Neural cell (in vitro differentiated cells): Measurements from ENCODE around the gene HMGXB4. TPM values are rescaled to one million over a fixed set of nuclear protein-coding genes. Genes with fewer than 3 reads are reported as not detected.

Source experiments
- H2AFZ ChIP-seq: fragments of 200-600, 300-800 bp; sonication (generic), shearing (Covaris generic); 2 replicates; pipeline ENCODE4 v1.6.0; 2014; ENCODE audit warnings: low read depth, mild to moderate bottlenecking, antibody characterized with exemption, low read length, moderate library complexity
- H3F3A ChIP-seq: fragments of 200-600 bp; shearing (Covaris generic); 2 replicates; pipeline ENCODE4 v1.6.1; 2016; ENCODE audit warnings: mild to moderate bottlenecking, moderate library complexity, mixed read lengths, antibody characterized with exemption, low read length; ENCODE audit not compliant: insufficient read depth, poor library complexity, severe bottlenecking
- H3K27ac ChIP-seq: fragments of 200-600, 300-800 bp; sonication (generic), shearing (Covaris generic); 2 replicates; pipeline ENCODE4 v1.5.1; 2014; ENCODE audit warnings: mild to moderate bottlenecking, low read length, moderate library complexity
- H3K27me3 ChIP-seq: fragments of 300-800, 200-600 bp; sonication (generic), shearing (Covaris generic); 2 replicates; pipeline ENCODE4 v1.6.0; 2014; ENCODE audit warnings: mild to moderate bottlenecking, low read depth, low read length, moderate library complexity; ENCODE audit not compliant: insufficient read depth
- H3K36me3 ChIP-seq: fragments of 300-800, 200-600 bp; sonication (generic), shearing (Covaris generic); 2 replicates; pipeline ENCODE4 v1.5.1; 2014; ENCODE audit warnings: mild to moderate bottlenecking, antibody characterized with exemption, low read length, moderate library complexity; ENCODE audit not compliant: insufficient read depth
- H3K4me2 ChIP-seq: fragments of 300-800, 200-600 bp; sonication (generic), shearing (Covaris generic); 2 replicates; pipeline ENCODE4 v1.6.0; 2014; ENCODE audit warnings: mild to moderate bottlenecking, low read length
- H3K4me3 ChIP-seq: fragments of 300-800, 200-600 bp; sonication (generic), shearing (Covaris generic); 2 replicates; pipeline ENCODE4 v1.5.1; 2014; ENCODE audit warnings: mild to moderate bottlenecking, low read length, moderate library complexity
- H3K79me2 ChIP-seq: fragments of 200-600 bp; shearing (Covaris generic); replicated peaks from 2 replicates; pipeline ENCODE4 v1.6.0; 2014; ENCODE audit warnings: mild to moderate bottlenecking, low read length, moderate library complexity; ENCODE audit not compliant: insufficient read depth
- H3K9ac ChIP-seq: fragments of 300-800, 200-600 bp; sonication (generic), shearing (Covaris generic); 2 replicates; pipeline ENCODE4 v1.6.1; 2016; ENCODE audit warnings: mild to moderate bottlenecking, low read length, mixed read lengths
- H3K9me2 ChIP-seq: fragments of 200-600 bp; shearing (Covaris generic); 2 replicates; pipeline ENCODE4 v1.6.1; 2016; ENCODE audit warnings: mild to moderate bottlenecking, low read length, mixed read lengths; ENCODE audit not compliant: insufficient read depth
- H3K9me3 ChIP-seq: fragments of 200-600, 300-800 bp; sonication (generic), shearing (Covaris generic); 2 replicates; pipeline ENCODE4 v1.6.1; 2016; ENCODE audit warnings: mild to moderate bottlenecking, mixed run types, low read length, moderate library complexity, mixed read lengths
- H4K20me1 ChIP-seq: fragments of 200-600 bp; shearing (Covaris generic); 2 replicates; pipeline ENCODE4 v1.6.1; 2016; ENCODE audit warnings: mild to moderate bottlenecking, mixed run types; ENCODE audit not compliant: insufficient read depth
- CTCF ChIP-seq: fragments of 450-650 bp; IDR thresholded peaks from 2 replicates; pipeline ENCODE4 v1.5.1; 2014; ENCODE audit warnings: antibody characterized with exemption, mild to moderate bottlenecking, moderate library complexity; ENCODE audit not compliant: poor library complexity, severe bottlenecking
- EP300 ChIP-seq: fragments of 450-650 bp; conservative IDR thresholded peaks from 2 replicates; pipeline ENCODE4 v1.6.1; 2014; ENCODE audit warnings: antibody characterized with exemption, mild to moderate bottlenecking, moderate library complexity; ENCODE audit not compliant: poor library complexity, severe bottlenecking
- EZH2 ChIP-seq: fragments of 200-600, 300-800 bp; shearing (Covaris generic), sonication (generic); IDR thresholded peaks from 2 replicates; pipeline ENCODE4 v1.6.1; 2014; ENCODE audit warnings: antibody characterized with exemption, low read length, borderline replicate concordance, mild to moderate bottlenecking; ENCODE audit not compliant: insufficient read depth, poor library complexity, severe bottlenecking
- MXI1 ChIP-seq: fragments of 450-650 bp; conservative IDR thresholded peaks from 2 replicates; pipeline ENCODE4 v1.6.1; 2014; ENCODE audit warnings: antibody characterized with exemption, mild to moderate bottlenecking; ENCODE audit not compliant: poor library complexity, severe bottlenecking
- POLR2AphosphoS5 ChIP-seq: IDR thresholded peaks from 2 replicates; pipeline ENCODE4 v1.6.1; 2012
- RAD21 ChIP-seq: fragments of 450-650 bp; conservative IDR thresholded peaks from 2 replicates; pipeline ENCODE4 v1.6.1; 2014; ENCODE audit warnings: antibody characterized with exemption, mild to moderate bottlenecking, moderate library complexity
- REST ChIP-seq: IDR thresholded peaks from 2 replicates; pipeline ENCODE4 v1.6.1; 2012; ENCODE audit warnings: borderline replicate concordance
- SMC3 ChIP-seq: fragments of 450-650 bp; conservative IDR thresholded peaks from 2 replicates; pipeline ENCODE4 v1.6.1; 2014; ENCODE audit warnings: antibody characterized with exemption, mild to moderate bottlenecking, moderate library complexity; ENCODE audit not compliant: poor library complexity
- TAF1 ChIP-seq: IDR thresholded peaks from 2 replicates; pipeline ENCODE4 v1.6.1; 2012; ENCODE audit warnings: low read depth
- polyA plus RNA-seq: library from polyadenylated mRNA; depleted of rRNA; stranded (reverse); fragments of >200 nt; gene quantifications from 2 replicates; pipeline ENCODE4 v1.2.3, GENCODE V29; 2014

The HMGXB4 gene
- polyA plus RNA-seq, 1 donor from 2014 or later: 20.0 TPM

DNA sequence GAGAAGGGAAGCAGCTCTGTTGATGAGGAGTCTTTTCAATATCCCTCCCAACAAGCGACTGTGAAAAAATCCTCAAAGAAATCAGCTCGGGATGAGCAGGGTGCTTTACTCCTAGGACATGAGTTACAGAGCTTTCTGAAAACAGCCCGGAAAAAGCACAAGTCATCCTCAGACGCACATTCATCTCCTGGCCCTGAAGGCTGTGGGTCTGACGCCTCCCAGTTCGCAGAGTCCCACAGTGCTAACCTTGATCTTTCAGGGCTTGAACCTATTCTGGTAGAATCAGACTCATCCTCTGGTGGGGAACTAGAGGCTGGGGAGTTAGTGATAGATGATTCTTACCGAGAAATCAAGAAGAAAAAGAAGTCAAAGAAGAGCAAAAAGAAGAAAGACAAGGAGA, 7.7 kb downstream of the HMGXB4 start:
- Histone ChIP-seq H3F3A (no peaks in the 10 kb centered on the region), H4K20me1 (no peaks in the 10 kb centered on the region), H3K79me2 (peaks cover 8% of the 10 kb centered on the region), H3K27ac (no peak overlapping the region), H3K9ac (no peak overlapping the region), H3K36me3 (peaks cover 11% of the 10 kb centered on the region), H2AFZ (no peak overlapping the region), H3K4me2 (no peak overlapping the region), H3K27me3 (no peaks in the 10 kb centered on the region), H3K4me3 (no peak overlapping the region), H3K9me3 (no peaks in the 10 kb centered on the region), H3K9me2 (no peaks in the 10 kb centered on the region)
- TF ChIP-seq REST: no peak

DNA sequence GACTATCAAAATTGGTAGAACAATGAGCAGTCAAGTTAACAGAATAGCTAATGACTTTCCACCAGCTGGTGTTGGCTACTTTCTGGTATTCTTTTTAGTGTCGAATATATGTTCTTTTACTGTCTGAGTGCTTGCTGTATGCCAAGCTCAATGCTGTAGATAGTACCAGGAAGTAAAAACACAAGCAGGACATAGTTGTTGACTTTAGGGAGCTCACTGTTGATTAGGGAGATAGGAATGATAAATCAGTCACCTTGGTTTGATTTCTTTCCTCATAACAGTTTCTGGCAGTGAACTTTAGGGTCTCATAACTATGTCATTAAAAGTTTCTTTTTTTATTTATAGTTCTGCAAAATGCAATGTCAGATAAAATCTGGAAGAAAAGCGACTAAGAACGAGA, 9.0 kb downstream of the HMGXB4 start:
- Histone ChIP-seq H3K27ac (no peak overlapping the region), H4K20me1 (no peaks in the 10 kb centered on the region), H3K9ac (no peak overlapping the region), H2AFZ (no peak overlapping the region), H3K9me2 (no peaks in the 10 kb centered on the region), H3K27me3 (no peaks in the 10 kb centered on the region), H3F3A (no peaks in the 10 kb centered on the region), H3K4me3 (no peak overlapping the region), H3K79me2 (no peaks in the 10 kb centered on the region), H3K4me2 (no peak overlapping the region), H3K9me3 (no peaks in the 10 kb centered on the region), H3K36me3 (peaks cover 11% of the 10 kb centered on the region)
- TF ChIP-seq MXI1 (no peak), POLR2AphosphoS5 (no peak), TAF1 (no peak), RAD21 (no peak), EP300 (no peak), SMC3 (no peak), EZH2 (no peak), CTCF (no peak), REST (no peak)
